HFFc6 (cell line): Measurements from ENCODE around the gene TMEM126B. TPM values are rescaled to one million over a fixed set of nuclear protein-coding genes. Genes with fewer than 3 reads are reported as not detected.
"Not testable (repeated sequence)": the region's sequence is repeated elsewhere in the genome, so short reads cannot be mapped to it uniquely, and the experiment has no call there.

Experiments used
- DNase-seq: peaks from one replicate; pipeline ENCODE4 v3.0.0-alpha.2; 2018
- H3K27ac Mint-ChIP-seq: 2 replicates; pipeline ENCODE4 v1.8.0; 2020; ENCODE audit warnings: mild to moderate bottlenecking, mixed read lengths
- H3K27me3 Mint-ChIP-seq: 2 replicates; pipeline ENCODE4 v1.8.0; 2021; ENCODE audit warnings: mild to moderate bottlenecking, moderate library complexity, mixed read lengths; ENCODE audit not compliant: insufficient read depth
- H3K36me3 Mint-ChIP-seq: 2 replicates; pipeline ENCODE4 v1.8.0; 2021; ENCODE audit warnings: low read depth, mixed read lengths
- H3K4me1 Mint-ChIP-seq: 2 replicates; pipeline ENCODE4 v1.8.0; 2020; ENCODE audit warnings: low read depth, mixed read lengths
- H3K4me3 Mint-ChIP-seq: 2 replicates; pipeline ENCODE4 v1.8.0; 2020; ENCODE audit warnings: mild to moderate bottlenecking, moderate library complexity, mixed read lengths
- H3K9me3 Mint-ChIP-seq: 2 replicates; pipeline ENCODE4 v1.8.0; 2020; ENCODE audit warnings: mild to moderate bottlenecking, mixed read lengths
- total RNA-seq, 6 experiments: library from RNA; stranded (reverse); fragmentation: NEBNext Ultra II Directional; extraction: Animal tissue kit (Norgen Biotek cat#: 25700); gene quantifications; 2 replicates in 1 of 6; 3 replicates in 5 of 6; pipeline ENCODE4 v1.2.3, GENCODE V29; 2021
- TF ChIP-seq, protein P1 (sequence below): fragments of 200-600 bp; sonication (generic); IDR thresholded peaks from 2 replicates; pipeline ENCODE4 v1.5.0; 2021; ENCODE audit warnings: antibody characterized with exemption, mild to moderate bottlenecking

TMEM126B gene
- total RNA-seq, 6 experiments from 2014 or later = 44.0 to 50.5 (median 46.6) TPM

DNA sequence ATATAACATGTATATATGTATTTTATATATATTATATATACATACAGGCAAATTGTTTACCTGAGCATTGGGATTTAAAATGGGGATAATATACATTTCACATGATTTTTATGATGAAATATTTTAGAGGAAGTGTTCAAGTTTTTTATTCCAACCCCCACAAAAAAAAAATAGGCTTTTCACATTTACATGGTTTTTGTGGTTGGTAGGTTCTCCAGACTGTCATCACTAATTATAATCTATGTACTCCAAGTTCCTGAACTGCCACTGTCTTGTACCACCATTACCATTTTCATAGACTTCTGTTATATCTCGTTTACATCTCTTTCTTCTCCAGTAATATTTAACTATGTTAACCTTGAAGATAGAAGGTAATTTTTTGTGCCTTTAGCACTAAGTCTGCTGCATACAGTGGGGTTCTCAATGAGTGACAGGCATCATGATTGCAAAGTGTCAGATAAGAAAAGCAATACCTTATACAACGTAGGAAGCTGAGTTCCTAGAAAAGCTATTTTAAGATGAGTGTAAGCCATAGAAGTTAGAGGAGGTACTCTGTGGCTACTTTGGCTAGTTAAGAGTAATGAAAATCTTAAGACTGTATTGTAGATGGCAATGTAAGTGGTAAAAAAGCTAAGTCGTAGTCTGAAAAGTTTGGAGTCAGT, 24.5 kb downstream of the TMEM126B start:
- H3K27ac Mint-ChIP-seq = no peak overlapping the region
- TF ChIP-seq, protein P1, sequence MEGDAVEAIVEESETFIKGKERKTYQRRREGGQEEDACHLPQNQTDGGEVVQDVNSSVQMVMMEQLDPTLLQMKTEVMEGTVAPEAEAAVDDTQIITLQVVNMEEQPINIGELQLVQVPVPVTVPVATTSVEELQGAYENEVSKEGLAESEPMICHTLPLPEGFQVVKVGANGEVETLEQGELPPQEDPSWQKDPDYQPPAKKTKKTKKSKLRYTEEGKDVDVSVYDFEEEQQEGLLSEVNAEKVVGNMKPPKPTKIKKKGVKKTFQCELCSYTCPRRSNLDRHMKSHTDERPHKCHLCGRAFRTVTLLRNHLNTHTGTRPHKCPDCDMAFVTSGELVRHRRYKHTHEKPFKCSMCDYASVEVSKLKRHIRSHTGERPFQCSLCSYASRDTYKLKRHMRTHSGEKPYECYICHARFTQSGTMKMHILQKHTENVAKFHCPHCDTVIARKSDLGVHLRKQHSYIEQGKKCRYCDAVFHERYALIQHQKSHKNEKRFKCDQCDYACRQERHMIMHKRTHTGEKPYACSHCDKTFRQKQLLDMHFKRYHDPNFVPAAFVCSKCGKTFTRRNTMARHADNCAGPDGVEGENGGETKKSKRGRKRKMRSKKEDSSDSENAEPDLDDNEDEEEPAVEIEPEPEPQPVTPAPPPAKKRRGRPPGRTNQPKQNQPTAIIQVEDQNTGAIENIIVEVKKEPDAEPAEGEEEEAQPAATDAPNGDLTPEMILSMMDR = no peak
- H3K36me3 Mint-ChIP-seq = peaks cover 6% of the 10 kb centered on the region
- peaks cover 12% of the 10 kb centered on the region for H3K4me1 Mint-ChIP-seq
- no peak for DNase-seq
- H3K27me3 Mint-ChIP-seq = no peaks in the 10 kb centered on the region; the same call in 1 of the 2 replicates
- H3K9me3 Mint-ChIP-seq = no peaks in the 10 kb centered on the region; the same call in 1 of the 2 replicates
- H3K4me3 Mint-ChIP-seq = no peak overlapping the region

DNA sequence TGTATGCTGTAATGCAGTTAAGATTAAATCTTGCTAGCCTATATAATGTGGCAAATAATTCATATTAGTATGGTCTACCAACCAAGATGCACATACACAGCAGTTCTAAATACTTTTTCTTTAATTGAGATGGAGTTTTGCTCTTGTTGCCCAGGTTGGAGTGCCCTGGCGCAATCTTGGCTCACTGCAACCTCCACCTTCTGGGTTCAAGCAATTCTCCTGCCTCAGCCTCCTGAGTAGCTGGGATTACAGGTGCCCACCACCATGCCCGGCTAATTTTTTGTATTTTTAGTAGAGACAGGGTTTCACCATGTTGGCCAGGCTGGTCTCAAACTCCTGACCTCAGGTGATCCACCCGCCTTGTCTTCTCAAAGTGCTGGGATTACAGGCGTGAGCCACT, 25.9 kb downstream of the TMEM126B start:
- H3K4me3 Mint-ChIP-seq, H3K27ac Mint-ChIP-seq, H3K9me3 Mint-ChIP-seq, DNase-seq, H3K27me3 Mint-ChIP-seq: not testable (repeated sequence)
- H3K4me1 Mint-ChIP-seq = peaks cover 18% of the 10 kb centered on the region
- H3K36me3 Mint-ChIP-seq = peaks cover 14% of the 10 kb centered on the region

DNA sequence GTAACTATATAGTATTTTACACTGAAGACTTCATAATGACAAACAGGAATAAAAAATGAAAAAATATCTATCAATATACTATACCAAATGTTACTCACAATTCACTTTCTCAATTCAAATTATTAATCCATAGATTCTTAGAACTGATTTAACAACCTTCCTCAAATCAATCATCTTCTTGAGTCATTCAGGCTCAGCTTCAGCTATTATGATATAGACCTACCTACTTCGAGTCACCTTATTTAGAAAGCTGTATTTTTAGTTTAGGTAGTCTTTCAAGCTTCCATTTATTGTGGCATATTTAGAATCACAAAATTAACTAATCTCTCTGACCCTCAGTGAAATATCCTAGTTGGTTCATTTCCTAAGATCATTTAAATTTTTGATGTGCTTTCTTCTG, 28.4 kb downstream of the TMEM126B start:
- no peak overlapping the region for H3K27ac Mint-ChIP-seq
- H3K9me3 Mint-ChIP-seq = no peaks in the 10 kb centered on the region
- TF ChIP-seq, protein P1 = no peak
- H3K4me1 Mint-ChIP-seq = peaks cover 35% of the 10 kb centered on the region
- DNase-seq = no peak
- H3K36me3 Mint-ChIP-seq = peaks cover 37% of the 10 kb centered on the region
- no peak overlapping the region for H3K4me3 Mint-ChIP-seq
- no peaks in the 10 kb centered on the region for H3K27me3 Mint-ChIP-seq

DNA sequence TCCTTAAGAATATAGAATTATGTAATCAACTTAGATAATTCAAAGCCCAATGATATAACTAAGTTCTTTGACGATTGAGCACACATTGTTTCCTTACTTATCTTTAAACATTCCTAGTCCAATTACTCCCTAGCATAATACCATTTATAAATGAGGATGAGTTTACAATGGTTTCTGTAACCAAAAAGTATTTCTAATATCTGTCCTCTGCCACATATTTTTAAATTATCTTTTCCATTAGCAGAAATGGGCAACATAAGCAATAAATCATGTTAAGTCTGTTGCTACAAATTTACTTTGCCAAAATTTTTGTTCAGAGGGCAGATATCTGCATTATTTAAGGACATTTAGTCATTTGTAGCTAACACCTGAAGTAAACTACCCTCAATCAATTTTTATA, 29.8 kb downstream of the TMEM126B start:
- Mint-ChIP-seq H3K9me3 (no peaks in the 10 kb centered on the region), H3K4me3 (no peak overlapping the region), H3K4me1 (peaks cover 35% of the 10 kb centered on the region), H3K36me3 (peaks cover 44% of the 10 kb centered on the region), H3K27ac (no peak overlapping the region), H3K27me3 (no peaks in the 10 kb centered on the region)
- DNase-seq = no peak
- TF ChIP-seq, protein P1 = no peak

DNA sequence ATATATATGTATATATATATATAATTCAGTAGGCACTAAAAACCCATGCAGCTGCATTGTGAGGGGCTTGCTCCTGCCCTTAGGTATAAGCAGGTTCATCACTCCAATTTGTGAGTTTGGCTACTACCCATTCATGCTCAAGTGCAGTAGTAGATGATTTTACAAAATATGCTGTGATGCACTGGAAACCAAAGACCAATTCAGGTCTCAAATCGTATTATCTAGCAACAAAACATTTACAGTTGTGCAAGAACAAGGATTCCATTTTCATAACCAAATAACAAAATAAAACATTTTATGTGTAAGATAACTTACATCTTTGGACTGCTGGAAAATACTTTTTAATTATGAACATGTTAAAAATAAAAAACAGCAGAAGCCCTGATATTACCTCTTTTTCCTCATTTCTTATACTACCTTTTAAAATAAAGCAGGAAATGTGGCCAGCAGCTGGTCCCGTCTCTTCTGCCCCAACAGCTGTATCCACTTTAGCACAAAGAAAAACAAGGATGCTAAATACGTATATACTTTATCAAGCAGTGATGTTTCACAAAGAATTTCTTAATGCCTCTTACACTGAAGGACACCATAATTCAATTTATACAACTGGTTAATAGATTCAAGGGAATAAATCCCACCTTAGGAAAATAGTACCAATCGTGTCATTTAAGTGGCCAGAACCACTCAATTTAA, 33.7 kb downstream of the TMEM126B start:
- H3K36me3 Mint-ChIP-seq = peaks cover 56% of the 10 kb centered on the region
- peak overlapping the region; percentile 46; the same call in 1 of the 2 replicates for H3K27ac Mint-ChIP-seq
- TF ChIP-seq, protein P1 = no peak
- no peak for DNase-seq
- peak overlapping the region; percentile 98 for H3K4me3 Mint-ChIP-seq
- H3K9me3 Mint-ChIP-seq = no peaks in the 10 kb centered on the region
- H3K4me1 Mint-ChIP-seq = peaks cover 47% of the 10 kb centered on the region
- 0 out of 2 replicates have a peak, but pooled peaks cover 3% of the 10 kb centered on the region for H3K27me3 Mint-ChIP-seq
